Osteoblast (primary cell): ENCODE measurements around the gene BICD1. TPM values are rescaled to one million over a fixed set of nuclear protein-coding genes. Genes with fewer than 3 reads are reported as not detected.
A peak's percentile ranks its signal among the peaks of the same experiment; 100 is the strongest.
"Not testable (repeated sequence)": the region's sequence is repeated elsewhere in the genome, so short reads cannot be mapped to it uniquely, and the experiment has no call there.

Experiments
- DNase-seq: peaks from one replicate; pipeline ENCODE4 v3.0.0; 2011; ENCODE audit warnings: low spot score, mixed read lengths; ENCODE audit not compliant: insufficient read length; ENCODE audit errors: missing footprints
- H2AFZ ChIP-seq: 2 replicates; pipeline ENCODE4 v1.6.0; 2011; ENCODE audit warnings: mild to moderate bottlenecking, low read length
- H3K27ac ChIP-seq: 2 replicates; pipeline ENCODE4 v1.5.1; 2011; ENCODE audit warnings: mild to moderate bottlenecking, low read depth, low read length, moderate library complexity
- H3K27me3 ChIP-seq: 2 replicates; pipeline ENCODE4 v1.6.0; 2012; ENCODE audit warnings: mild to moderate bottlenecking, control low read depth, inconsistent platforms, low read length, moderate library complexity; ENCODE audit not compliant: insufficient read depth
- H3K36me3 ChIP-seq: 2 replicates; pipeline ENCODE4 v1.5.1; 2011; ENCODE audit warnings: mild to moderate bottlenecking, low read length, control low read depth, moderate library complexity; ENCODE audit not compliant: insufficient read depth
- H3K4me1 ChIP-seq: 2 replicates; pipeline ENCODE4 v1.5.1; 2011; ENCODE audit warnings: mild to moderate bottlenecking, low read length, control low read depth, moderate library complexity; ENCODE audit not compliant: insufficient read depth
- H3K4me2 ChIP-seq: 2 replicates; pipeline ENCODE4 v1.6.0; 2011; ENCODE audit warnings: mild to moderate bottlenecking, low read length; ENCODE audit not compliant: insufficient read depth
- H3K4me3 ChIP-seq: fragments of 200-600 bp; sonication (generic); 3 replicates; pipeline ENCODE4 v1.5.1; 2012; ENCODE audit warnings: mild to moderate bottlenecking, low read length, inconsistent platforms; ENCODE audit not compliant: insufficient read depth
- H3K79me2 ChIP-seq: 2 replicates; pipeline ENCODE4 v1.6.0; 2012; ENCODE audit warnings: mild to moderate bottlenecking, low read length, control low read depth, inconsistent platforms; ENCODE audit not compliant: insufficient read depth
- H3K9me3 ChIP-seq: 2 replicates; pipeline ENCODE4 v1.5.1; 2011; ENCODE audit warnings: low read depth, low read length, control low read depth
- H4K20me1 ChIP-seq: 2 replicates; pipeline ENCODE4 v1.6.0; 2012; ENCODE audit warnings: mild to moderate bottlenecking, low read length, control low read depth; ENCODE audit not compliant: insufficient read depth
- CTCF ChIP-seq: IDR thresholded peaks from 2 replicates; pipeline ENCODE4 v1.5.1; 2011; ENCODE audit warnings: mild to moderate bottlenecking, low read depth, low read length, moderate library complexity; ENCODE audit errors: extremely low read depth
- total RNA-seq: library from RNA; depleted of rRNA; stranded (reverse); fragments of >200 nt; gene quantifications from 2 replicates; pipeline ENCODE4 v1.2.3, GENCODE V29; 2012

BICD1 gene
- total RNA-seq, 1 donor, result 21.0 TPM

GRCh38 chr12:32223941-32224340 lies 117.3 kb downstream of the BICD1 start:
- Histone ChIP-seq H2AFZ (no peak overlapping the region), H3K4me2 (no peak overlapping the region), H3K27me3 (no peaks in the 10 kb centered on the region), H3K79me2 (peaks cover 37% of the 10 kb centered on the region), H4K20me1 (peaks cover 19% of the 10 kb centered on the region), H3K36me3 (peaks cover 16% of the 10 kb centered on the region), H3K9me3 (no peaks in the 10 kb centered on the region), H3K4me3 (no peak overlapping the region), H3K4me1 (no peaks in the 10 kb centered on the region), H3K27ac (no peak overlapping the region)
- TF ChIP-seq CTCF, result no peak
- DNase-seq, result no peak

GRCh38 chr12:32226768-32227167 lies 120.1 kb downstream of the BICD1 start:
- no peak for TF ChIP-seq CTCF

GRCh38 chr12:32229971-32230612 lies 123.4 kb downstream of the BICD1 start:
- H3K9me3 ChIP-seq, result no peaks in the 10 kb centered on the region
- H3K36me3 ChIP-seq, result peaks cover 7% of the 10 kb centered on the region
- H3K27me3 ChIP-seq, result no peaks in the 10 kb centered on the region
- no peak overlapping the region for H2AFZ ChIP-seq
- no peak overlapping the region for H3K4me2 ChIP-seq
- H3K27ac ChIP-seq, result no peak overlapping the region
- no peak overlapping the region for H3K4me3 ChIP-seq
- H3K79me2 ChIP-seq, result peaks cover 58% of the 10 kb centered on the region
- DNase-seq, result no peak
- H4K20me1 ChIP-seq, result peaks cover 14% of the 10 kb centered on the region
- no peaks in the 10 kb centered on the region for H3K4me1 ChIP-seq
- no peak for TF ChIP-seq CTCF

More at GRCh38 chr12:32226768-32227167, 120.1 kb downstream of the BICD1 start:
- Histone ChIP-seq H2AFZ (no peak overlapping the region), H3K36me3 (peaks cover 16% of the 10 kb centered on the region), H4K20me1 (peaks cover 19% of the 10 kb centered on the region), H3K4me2 (no peak overlapping the region), H3K9me3 (no peaks in the 10 kb centered on the region), H3K27ac (no peak overlapping the region), H3K27me3 (no peaks in the 10 kb centered on the region), H3K4me3 (no peak overlapping the region), H3K4me1 (no peaks in the 10 kb centered on the region), H3K79me2 (peaks cover 52% of the 10 kb centered on the region)
- peak; percentile 6 for DNase-seq

DNA sequence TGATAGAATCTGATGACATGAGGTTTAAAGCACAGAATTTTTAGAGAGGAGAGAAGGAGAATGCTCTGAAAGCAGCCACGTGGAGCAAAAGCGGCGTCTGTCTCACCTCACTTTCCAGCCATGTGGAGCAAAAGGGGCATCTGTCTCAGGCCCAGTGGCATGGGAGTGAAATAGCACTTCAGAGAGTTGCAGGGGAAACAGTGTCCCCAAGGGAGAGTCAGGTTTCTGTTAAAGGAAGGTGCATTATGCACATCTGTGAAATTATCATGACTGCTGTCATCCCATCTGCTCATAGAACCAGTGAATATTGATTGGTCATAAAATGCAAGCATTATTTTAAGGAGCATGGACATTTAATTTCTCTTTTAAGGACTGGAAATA lies 124.0 kb downstream of the BICD1 start:
- no peaks in the 10 kb centered on the region for H3K9me3 ChIP-seq
- peaks cover 14% of the 10 kb centered on the region for H4K20me1 ChIP-seq
- peaks cover 62% of the 10 kb centered on the region for H3K79me2 ChIP-seq
- no peak for DNase-seq
- peaks cover 2% of the 10 kb centered on the region for H3K36me3 ChIP-seq
- no peak overlapping the region for H2AFZ ChIP-seq
- no peak for TF ChIP-seq CTCF
- no peak overlapping the region for H3K4me2 ChIP-seq
- H3K27ac ChIP-seq, result no peak overlapping the region
- H3K27me3 ChIP-seq, result no peaks in the 10 kb centered on the region
- H3K4me1 ChIP-seq, result no peaks in the 10 kb centered on the region
- no peak overlapping the region for H3K4me3 ChIP-seq

DNA sequence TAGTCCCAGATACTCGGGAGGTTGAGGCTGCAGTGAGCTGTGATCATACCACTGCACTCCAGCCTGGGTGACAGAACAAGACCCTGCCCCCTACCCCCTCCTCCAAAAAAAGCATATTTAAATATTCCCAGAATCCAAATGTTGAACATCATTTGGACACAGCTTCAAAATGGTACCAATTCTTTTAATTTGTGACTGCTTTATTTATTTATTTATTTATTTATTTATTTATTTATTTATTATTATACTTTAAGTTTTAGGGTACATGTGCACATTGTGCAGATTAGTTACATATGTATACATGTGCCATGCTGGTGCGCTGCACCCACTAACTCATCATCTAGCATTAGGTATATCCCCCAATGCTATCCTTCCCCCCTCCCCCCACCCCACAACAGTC lies 124.7 kb downstream of the BICD1 start:
- not testable (repeated sequence) for H3K27me3 ChIP-seq, H3K27ac ChIP-seq, H3K4me2 ChIP-seq, H3K9me3 ChIP-seq, H3K36me3 ChIP-seq, H2AFZ ChIP-seq, DNase-seq, H3K4me3 ChIP-seq, H3K4me1 ChIP-seq
- peaks cover 62% of the 10 kb centered on the region for H3K79me2 ChIP-seq
- peaks cover 14% of the 10 kb centered on the region for H4K20me1 ChIP-seq
